Adrenal gland (tissue), 12 donors: ENCODE results near the gene DDR1. TPM values are rescaled to one million over a fixed set of nuclear protein-coding genes. Genes with fewer than 3 reads are reported as not detected.

ENCODE experiments used
- DNase-seq, 7 donors: peaks; one replicate each; pipeline ENCODE4 v3.0.0-alpha.2; 2019 to 2020
- H3K27ac ChIP-seq, 5 donors: fragments of 200-600 bp; sonication (generic) in 4 of 5; 1 replicate in 3 of 5; 2 replicates in 2 of 5; pipeline versions ENCODE4 v1.5.1 to v1.8.0; 2016 to 2020; ENCODE audit warnings: mild to moderate bottlenecking in 1 of 5
- H3K27me3 ChIP-seq: fragments of 200-600 bp; 2 replicates; pipeline ENCODE4 v1.8.0; 2021
- H3K36me3 ChIP-seq, 2 donors: fragments of 200-600 bp; replicated peaks in 1 of 2; 1 replicate in 1 of 2; 2 replicates in 1 of 2; pipeline versions ENCODE4 v1.5.1 to v1.8.0; 2018 to 2022
- H3K4me1 ChIP-seq, 2 donors: fragments of 200-600 bp; replicated peaks in 1 of 2; 1 replicate in 1 of 2; 2 replicates in 1 of 2; pipeline versions ENCODE4 v1.5.1 to v1.8.0; 2018 to 2021
- H3K4me3 ChIP-seq, 4 donors: fragments of 200-600 bp; sonication (generic) in 3 of 4; one replicate each; pipeline ENCODE4 v1.5.1; 2016 to 2018
- H3K9me3 ChIP-seq, 3 donors: fragments of 200-600 bp; sonication (generic) in 1 of 3; replicated peaks in 1 of 3; 1 replicate in 2 of 3; 2 replicates in 1 of 3; pipeline versions ENCODE4 v1.5.1 to v1.8.0; 2016 to 2021
- POLR2A ChIP-seq, 2 donors: fragments of 450-650 bp; IDR thresholded peaks; one replicate each; pipeline ENCODE4 v1.6.1; 2017; ENCODE audit warnings: antibody characterized with exemption in 2 of 2, mild to moderate bottlenecking in 2 of 2, moderate library complexity in 1 of 2
- WGBS, 4 donors: extraction: QIAGEN DNeasy Blood & Tissue Kit in 2 of 4; methylation state at CpG; one replicate each; pipeline versions ENCODE4 v1.1.5 to v1.1.7; 2013 to 2017; 5-methylcytosine and 5-hydroxymethylcytosine counted together
- intact Hi-C, 2 donors: fragments of 100-400 bp; cut with DNase I; formaldehyde crosslinking; loops; one replicate each; pipeline versions ENCODE4 v1.14.1 to v1.15.0; 2022 to 2023
- polyA plus RNA-seq, 3 donors: library from polyadenylated mRNA; stranded (reverse); fragments of 200-250 nt in 2 of 3; fragments of 350-450 nt in 1 of 3; fragmentation: Illumina TruSeq in 1 of 3; extraction: RNeasy Lipid Tissue Mini Kit (QIAGEN cat#74804) in 1 of 3; gene quantifications; one replicate each; pipeline ENCODE4 v1.2.3, GENCODE V29; 2013 to 2014
- total RNA-seq, 9 donors: library from RNA; depleted of rRNA in 4 of 9; stranded (reverse); fragments of >200 nt in 4 of 9; fragments of 120-200 nt in 1 of 9; fragmentation: NEBNext Ultra II Directional in 1 of 9; extraction: Animal tissue kit (Norgen Biotek cat#: 25700) in 1 of 9; gene quantifications; one replicate each; pipeline versions ENCODE4 v1.1.0 to v1.2.4, GENCODE V29; 2013 to 2023
- TF ChIP-seq, protein P1 (sequence below), 6 experiments: fragments of 450-650 bp in 4 of 6; fragments of 200-600 bp in 2 of 6; sonication (generic) in 1 of 6; IDR thresholded peaks; 1 replicate in 5 of 6; 2 replicates in 1 of 6; pipeline versions ENCODE4 v1.5.1 to v1.8.0; 2016 to 2021; ENCODE audit warnings: antibody characterized with exemption in 6 of 6, mild to moderate bottlenecking in 2 of 6, moderate library complexity in 1 of 6
- donor health status: healthy with polysubstance abuse.
- donor health status: Bipolar disorder and iron deficiency.
- donor health status: DM: yes; HTN: yes; CAD: no.
- donor health status: DM: no; HTN: no; CAD: no.
- donor health status: DM: no; HTN: no; CAD: no.
- donor health status: DM: yes; HTN: yes; CAD: no.

DDR1 gene
- total and polyA plus RNA-seq, 12 donors = 18.0 to 239 (median 63.9) TPM

DNA sequence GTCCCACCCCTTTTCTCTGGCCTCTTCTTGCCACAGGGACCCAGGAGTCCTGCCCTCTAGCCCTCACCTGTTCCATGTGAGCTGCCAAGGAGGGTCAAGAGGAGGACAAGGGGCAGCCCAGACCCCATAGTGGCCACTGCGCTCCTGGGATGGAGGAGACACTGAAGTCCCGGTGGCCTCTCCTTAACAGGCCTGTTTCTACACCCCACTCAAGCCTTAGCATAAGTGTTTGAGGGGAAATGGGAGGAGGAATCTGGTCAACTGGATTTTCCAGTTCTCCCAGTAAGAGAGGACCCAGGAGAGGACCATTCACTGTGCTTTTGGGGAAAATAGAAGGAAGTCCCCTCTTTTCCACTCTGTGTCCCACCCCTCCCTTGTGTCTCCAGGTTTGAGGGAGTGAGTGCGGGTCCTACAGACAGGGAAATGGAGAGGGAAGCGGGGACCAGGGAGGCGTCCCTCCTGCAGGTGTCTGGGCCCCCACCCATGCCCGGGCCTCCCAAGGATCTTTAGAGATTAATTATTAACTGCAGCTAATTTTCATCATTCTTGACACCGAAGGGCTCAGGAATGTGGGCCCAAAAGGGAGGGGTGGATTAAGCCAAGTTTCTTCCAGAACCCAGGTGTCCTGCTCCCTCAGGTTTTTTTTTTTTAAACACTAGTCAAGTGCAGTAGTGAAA lies 47.8 kb downstream of the DDR1 start, which contains the start of gene SFTA2:
Gene SFTA2 (minus strand): TSS at position 202 of the 677 bp plus-strand sequence. CDS start 74 bp downstream, at position 128.
- H3K27me3 ChIP-seq = no peaks in the 10 kb centered on the region
- H3K36me3 ChIP-seq = no peaks in the 10 kb centered on the region
- DNase-seq = no peak
- WGBS, 4 donors = 73 to 92% (median 85%) methylated on average over 5 to 7 of the region's 7 CpGs
- no peak within 1 kb of the TSS for H3K4me3 ChIP-seq
- no peaks in the 10 kb centered on the region for H3K9me3 ChIP-seq
- intact Hi-C loops = no loop called here
- no peaks in the 10 kb centered on the region for H3K4me1 ChIP-seq
- no peak within 1 kb of the TSS for H3K27ac ChIP-seq
- no peak for TF ChIP-seq POLR2A (IDR thresholded peaks at IDR 0.05)

DNA sequence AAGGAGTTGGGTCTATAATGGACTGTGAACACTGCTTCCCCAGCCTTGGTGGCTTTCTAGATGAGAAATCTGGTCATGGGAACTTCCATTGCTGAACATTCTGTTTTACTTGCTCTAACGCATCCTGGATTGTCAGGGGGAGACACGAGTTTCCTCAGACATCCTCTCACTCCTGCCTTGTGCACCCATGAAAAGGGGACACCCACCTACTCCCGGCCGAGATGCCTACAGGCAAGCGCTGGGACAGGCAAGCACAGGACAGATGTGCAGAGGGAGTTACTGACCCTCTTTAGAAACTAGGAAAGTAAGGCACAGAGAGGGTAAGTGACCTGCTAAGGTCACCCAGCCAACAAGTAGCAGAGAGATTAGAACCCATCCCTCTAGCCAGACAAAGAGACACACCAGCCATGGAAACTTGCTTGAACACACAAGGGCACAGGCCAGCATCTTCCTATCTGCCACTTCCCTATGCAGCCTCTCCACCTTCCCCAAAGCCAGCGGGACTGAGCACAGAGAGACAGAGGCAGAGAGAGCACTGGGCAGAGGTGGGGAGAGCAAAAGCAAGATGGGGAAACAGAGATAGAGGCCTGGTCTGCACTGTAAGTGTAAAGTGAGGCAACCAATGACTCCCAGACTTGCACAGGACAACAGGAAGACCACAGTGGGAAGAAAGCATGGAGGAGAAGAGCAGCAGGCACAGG lies 48.5 kb downstream of the DDR1 start:
- no peak for DNase-seq
- TF ChIP-seq, protein P1, sequence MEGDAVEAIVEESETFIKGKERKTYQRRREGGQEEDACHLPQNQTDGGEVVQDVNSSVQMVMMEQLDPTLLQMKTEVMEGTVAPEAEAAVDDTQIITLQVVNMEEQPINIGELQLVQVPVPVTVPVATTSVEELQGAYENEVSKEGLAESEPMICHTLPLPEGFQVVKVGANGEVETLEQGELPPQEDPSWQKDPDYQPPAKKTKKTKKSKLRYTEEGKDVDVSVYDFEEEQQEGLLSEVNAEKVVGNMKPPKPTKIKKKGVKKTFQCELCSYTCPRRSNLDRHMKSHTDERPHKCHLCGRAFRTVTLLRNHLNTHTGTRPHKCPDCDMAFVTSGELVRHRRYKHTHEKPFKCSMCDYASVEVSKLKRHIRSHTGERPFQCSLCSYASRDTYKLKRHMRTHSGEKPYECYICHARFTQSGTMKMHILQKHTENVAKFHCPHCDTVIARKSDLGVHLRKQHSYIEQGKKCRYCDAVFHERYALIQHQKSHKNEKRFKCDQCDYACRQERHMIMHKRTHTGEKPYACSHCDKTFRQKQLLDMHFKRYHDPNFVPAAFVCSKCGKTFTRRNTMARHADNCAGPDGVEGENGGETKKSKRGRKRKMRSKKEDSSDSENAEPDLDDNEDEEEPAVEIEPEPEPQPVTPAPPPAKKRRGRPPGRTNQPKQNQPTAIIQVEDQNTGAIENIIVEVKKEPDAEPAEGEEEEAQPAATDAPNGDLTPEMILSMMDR (IDR thresholded peaks at IDR 0.05) = no peak
- TF ChIP-seq POLR2A (IDR thresholded peaks at IDR 0.05) = no peak
- H3K4me1 ChIP-seq = no peaks in the 10 kb centered on the region
- H3K27me3 ChIP-seq = no peaks in the 10 kb centered on the region
- no peak overlapping the region for H3K4me3 ChIP-seq
- 78 to 86% (median 82%) methylated on average over 6 of the region's 6 CpGs for WGBS, 4 donors
- H3K27ac ChIP-seq = no peak overlapping the region
- no peaks in the 10 kb centered on the region for H3K36me3 ChIP-seq
- intact Hi-C loops = no loop called here
- H3K9me3 ChIP-seq = no peaks in the 10 kb centered on the region

DNA sequence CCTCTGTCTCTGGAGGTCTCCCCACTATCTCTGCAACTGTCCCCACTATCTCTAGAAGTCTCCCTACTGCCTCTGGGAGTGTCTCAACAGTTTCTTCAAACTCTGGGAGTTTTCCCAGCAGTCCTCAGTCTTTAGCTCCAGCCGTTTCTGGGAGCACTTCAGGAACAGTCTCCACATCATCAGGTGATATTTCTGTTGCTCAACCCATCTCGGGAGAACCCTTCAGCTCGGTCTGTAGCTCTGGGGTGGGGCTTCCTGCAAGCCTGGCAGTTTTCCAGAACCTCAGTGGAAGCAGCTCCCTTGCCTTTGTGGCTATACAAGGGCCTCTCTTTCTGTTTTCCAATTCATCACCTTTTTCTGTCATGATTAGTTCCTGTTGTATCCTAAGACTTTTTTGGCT lies 50.7 kb downstream of the DDR1 start:
- no peak for TF ChIP-seq POLR2A (IDR thresholded peaks at IDR 0.05)
- no peak overlapping the region for H3K4me3 ChIP-seq
- H3K36me3 ChIP-seq = no peaks in the 10 kb centered on the region
- no peak overlapping the region for H3K27ac ChIP-seq
- no peaks in the 10 kb centered on the region for H3K4me1 ChIP-seq
- 32 to 50% (median 43%) methylated on average over 3 of the region's 3 CpGs for WGBS, 4 donors
- DNase-seq = no peak
- no peaks in the 10 kb centered on the region for H3K27me3 ChIP-seq
- no peaks in the 10 kb centered on the region for H3K9me3 ChIP-seq
- intact Hi-C loops = no loop called here

- 68 to 82% (median 78%) methylated on average over 6 of the region's 6 CpGs for WGBS, 4 donors
- no peaks in the 10 kb centered on the region for H3K9me3 ChIP-seq
- no peaks in the 10 kb centered on the region for H3K27me3 ChIP-seq
- no peak for DNase-seq
- H3K27ac ChIP-seq = no peak overlapping the region
- H3K36me3 ChIP-seq = no peaks in the 10 kb centered on the region
- no peak for TF ChIP-seq POLR2A (IDR thresholded peaks at IDR 0.05)
- TF ChIP-seq, protein P1 (IDR thresholded peaks at IDR 0.05) = no peak
- H3K4me3 ChIP-seq = no peak overlapping the region
- H3K4me1 ChIP-seq = no peaks in the 10 kb centered on the region
- intact Hi-C loops = no loop called here
Measured at GRCh38 chr6:30937265-30937664, 52.9 kb downstream of the DDR1 start.

- TF ChIP-seq POLR2A (IDR thresholded peaks at IDR 0.05) = no peak
- TF ChIP-seq, protein P1 (IDR thresholded peaks at IDR 0.05) = no peak
- Histone ChIP-seq H3K4me3 (no peak overlapping the region), H3K4me1 (peaks cover 0 to 4% of the 10 kb centered on the region in 2 donors), H3K36me3 (no peaks in the 10 kb centered on the region), H3K9me3 (no peaks in the 10 kb centered on the region), H3K27ac (no peak overlapping the region), H3K27me3 (peaks cover 7% of the 10 kb centered on the region)
- WGBS, 4 donors = 57 to 69% (median 66%) methylated on average over 4 of the region's 4 CpGs
- no peak for DNase-seq
- intact Hi-C loops = no loop called here
Measured at GRCh38 chr6:30938730-30939129, 54.4 kb downstream of the DDR1 start.
